Jurkat, Clone E6-1 (cell line): ENCODE measurements around the gene METTL25B.

Experiments used
- DNase-seq: peaks from one replicate; pipeline ENCODE4 v3.0.0-alpha.2; 2011; ENCODE audit warnings: low read depth, low spot score
- H3K4me3 ChIP-seq: 2 replicates; pipeline ENCODE4 v1.5.1; 2011; ENCODE audit warnings: mild to moderate bottlenecking, low read length, control low read depth, moderate library complexity

The METTL25B gene

GRCh38 chr1:156698995-156699394 lies 29.3 kb upstream of the METTL25B start:
- DNase-seq = no peak
- no peak overlapping the region for H3K4me3 ChIP-seq

GRCh38 chr1:156700736-156701531 lies 27.3 kb upstream of the METTL25B start:
- peak; percentile 72 for DNase-seq
- no peak overlapping the region for H3K4me3 ChIP-seq

GRCh38 chr1:156703336-156703735 lies 24.9 kb upstream of the METTL25B start:
- no peak for DNase-seq
- H3K4me3 ChIP-seq = no peak overlapping the region

- no peak overlapping the region for H3K4me3 ChIP-seq
- no peak for DNase-seq
Observed at GRCh38 chr1:156703741-156704140, 24.5 kb upstream of the METTL25B start.

GRCh38 chr1:156704166-156704711 lies 24.0 kb upstream of the METTL25B start:
- DNase-seq = no peak
- no peak overlapping the region for H3K4me3 ChIP-seq

- H3K4me3 ChIP-seq = no peak overlapping the region
- no peak for DNase-seq
Observed at GRCh38 chr1:156704930-156705320, 23.3 kb upstream of the METTL25B start.

GRCh38 chr1:156705321-156705917 lies 22.9 kb upstream of the METTL25B start, which contains the start of gene CRABP2:
CRABP2 (minus strand) TSS chr1:156705583; CDS start chr1:156705446, 137 bp downstream.
- peak within 1 kb of the TSS; percentile 57 for H3K4me3 ChIP-seq
- no peak for DNase-seq

- peak; percentile 51 for DNase-seq
- peak overlapping the region; percentile 57 for H3K4me3 ChIP-seq
Observed at GRCh38 chr1:156705918-156706656, 22.2 kb upstream of the METTL25B start.

GRCh38 chr1:156706657-156707416 lies 21.4 kb upstream of the METTL25B start:
- H3K4me3 ChIP-seq = peak overlapping the region; percentile 57

GRCh38 chr1:156707417-156708217 lies 20.7 kb upstream of the METTL25B start:
- no peak for DNase-seq
- no peak overlapping the region for H3K4me3 ChIP-seq

More at GRCh38 chr1:156706657-156707416, 21.4 kb upstream of the METTL25B start:
- DNase-seq = no peak

GRCh38 chr1:156708218-156708661 lies 20.0 kb upstream of the METTL25B start:
- DNase-seq = no peak
- H3K4me3 ChIP-seq = no peak overlapping the region

- H3K4me3 ChIP-seq = no peak overlapping the region
- no peak for DNase-seq
Observed at GRCh38 chr1:156709031-156709430, 19.2 kb upstream of the METTL25B start.

GRCh38 chr1:156709757-156710489 lies 18.3 kb upstream of the METTL25B start:
- DNase-seq = no peak
- no peak overlapping the region for H3K4me3 ChIP-seq

GRCh38 chr1:156711011-156711817 lies 17.1 kb upstream of the METTL25B start:
- DNase-seq = no peak
- H3K4me3 ChIP-seq = no peak overlapping the region

- no peak overlapping the region for H3K4me3 ChIP-seq
- DNase-seq = no peak
Observed at GRCh38 chr1:156712626-156713025, 15.6 kb upstream of the METTL25B start.

- DNase-seq = no peak
- no peak overlapping the region for H3K4me3 ChIP-seq
Observed at GRCh38 chr1:156714830-156715229, 13.4 kb upstream of the METTL25B start.

- H3K4me3 ChIP-seq = no peak overlapping the region
- DNase-seq = no peak
Observed at GRCh38 chr1:156717351-156717750, 10.9 kb upstream of the METTL25B start.
